GM12873 (cell line): ENCODE results near the gene NEK8.

Source experiments
- CTCF ChIP-seq: IDR thresholded peaks from 2 replicates; pipeline ENCODE4 v1.5.1; 2012; ENCODE audit warnings: low read depth, mild to moderate bottlenecking, moderate library complexity, low read length, control low read depth; ENCODE audit not compliant: insufficient read depth; ENCODE audit errors: missing control alignments

Gene NEK8

DNA sequence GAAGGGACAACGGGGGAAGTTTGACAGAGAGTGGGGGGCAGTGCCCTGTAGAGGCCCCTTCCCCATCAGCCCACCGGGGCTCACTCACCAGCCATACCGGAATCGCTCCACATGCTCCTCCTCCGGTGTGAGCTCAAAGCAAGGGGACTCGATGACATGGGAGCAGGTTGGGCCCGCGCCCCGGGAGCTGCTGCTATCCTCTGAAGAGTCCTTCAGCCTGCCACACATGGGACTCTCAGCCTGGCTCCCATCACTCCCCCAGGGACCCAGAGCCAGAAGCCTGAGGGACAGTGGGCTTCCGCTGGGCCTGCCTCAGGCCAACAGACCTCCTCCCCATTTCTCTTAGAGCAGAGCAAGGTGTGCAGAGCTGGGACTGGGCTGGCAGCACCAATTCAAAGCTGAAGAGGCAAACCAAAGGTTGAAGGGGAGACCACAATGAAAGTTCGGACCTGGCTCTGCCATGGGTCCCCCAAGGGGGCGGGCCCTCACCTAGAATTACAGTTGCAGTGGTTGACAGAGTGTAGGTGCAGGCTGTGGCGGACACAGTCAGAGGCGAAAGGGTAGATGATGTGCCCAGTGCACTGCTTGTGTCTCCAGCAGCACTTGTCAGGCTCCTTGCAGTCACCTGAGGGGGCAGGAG lies 24.2 kb upstream of the NEK8 start:
- TF ChIP-seq CTCF: no peak

GRCh38 chr17:28705074-28705659 lies 23.4 kb upstream of the NEK8 start:
- TF ChIP-seq CTCF: no peak

- TF ChIP-seq CTCF: no peak
Observed at GRCh38 chr17:28705728-28706334, 22.8 kb upstream of the NEK8 start.

DNA sequence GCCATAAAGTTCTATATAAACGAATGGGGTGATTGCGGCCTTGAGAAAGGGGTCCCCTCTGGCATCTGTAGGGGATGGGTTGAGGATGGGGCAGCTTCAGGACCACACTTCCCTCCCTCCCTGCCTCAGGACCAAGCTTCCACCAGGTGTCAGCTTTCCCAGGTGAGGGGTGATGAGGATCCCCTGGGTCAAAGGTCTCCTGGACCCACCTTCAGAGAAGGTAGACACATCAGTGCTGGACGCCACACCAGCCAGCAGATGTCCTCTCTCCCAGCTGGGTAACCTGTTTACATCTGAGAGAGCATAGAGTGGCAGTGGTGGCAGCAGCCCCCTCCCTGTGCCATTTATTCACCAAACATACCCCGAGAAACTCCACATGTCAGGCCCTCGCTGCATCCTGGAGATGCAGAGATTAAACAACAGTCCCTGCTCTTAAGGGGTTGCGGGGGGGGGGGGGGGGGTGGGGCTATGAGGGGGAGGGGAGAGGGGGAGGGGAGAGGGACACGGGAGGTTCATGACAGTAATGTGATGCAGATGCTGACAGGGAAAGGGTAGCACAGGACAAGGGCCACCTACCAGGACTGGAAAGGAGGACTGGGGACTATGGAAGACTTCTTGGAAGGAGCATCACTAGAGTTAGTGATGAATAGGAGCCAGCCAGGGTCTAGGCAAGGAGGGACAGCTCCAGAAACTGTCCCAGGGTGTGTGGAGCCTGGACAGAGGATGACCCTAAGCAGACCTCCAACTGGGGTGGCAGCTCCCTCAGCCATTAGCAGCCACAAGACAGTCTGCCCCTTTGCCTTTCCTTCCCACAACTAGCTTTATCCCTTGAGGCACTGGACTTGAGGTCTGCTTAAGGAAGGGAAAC lies 21.9 kb upstream of the NEK8 start:
- no peak for TF ChIP-seq CTCF

GRCh38 chr17:28707339-28707720 lies 21.3 kb upstream of the NEK8 start:
- no peak for TF ChIP-seq CTCF

- TF ChIP-seq CTCF: no peak
Observed at GRCh38 chr17:28710861-28711722, 17.5 kb upstream of the NEK8 start.
